OCI-LY7 (cell line): ENCODE data around the gene LAMA2.

Experiments
- CTCF ChIP-seq: fragments of 200-600 bp; sonication (generic); conservative IDR thresholded peaks from 2 replicates; pipeline ENCODE4 v1.5.1; 2014; ENCODE audit warnings: mild to moderate bottlenecking, antibody characterized with exemption, low read length, moderate library complexity, mixed read lengths
- EZH2phosphoT487 ChIP-seq: fragments of 200-600 bp; sonication (generic); IDR thresholded peaks from 2 replicates; pipeline ENCODE4 v1.6.1; 2018; ENCODE audit warnings: low read depth, borderline replicate concordance, mild to moderate bottlenecking, mixed run types, antibody characterized with exemption, low read length, moderate library complexity, mixed read lengths

- TF ChIP-seq CTCF (no peak), EZH2phosphoT487 (no peak)
Observed at GRCh38 chr6:129215246-129215645, 332.3 kb downstream of the LAMA2 start.
